Sigmoid colon (tissue), 7 donors: ENCODE data around the gene NR6A1. TPM values are rescaled to one million over a fixed set of nuclear protein-coding genes. Genes with fewer than 3 reads are reported as not detected.

ENCODE experiments used
- DNase-seq: peaks from one replicate; pipeline ENCODE4 v3.0.0-alpha.2; 2019
- H3K27ac ChIP-seq, 4 donors: fragments of 200-600 bp; sonication (generic); one replicate each; pipeline ENCODE4 v1.5.1; 2016 to 2019; ENCODE audit warnings: mild to moderate bottlenecking in 1 of 4
- H3K27me3 ChIP-seq, 3 donors: fragments of 200-600 bp; sonication (generic); one replicate each; pipeline ENCODE4 v1.5.1; 2019; ENCODE audit warnings: mild to moderate bottlenecking in 1 of 3
- H3K36me3 ChIP-seq, 4 donors: fragments of 200-600 bp; sonication (generic); one replicate each; pipeline ENCODE4 v1.5.1; 2016 to 2019
- H3K4me1 ChIP-seq, 4 donors: fragments of 200-600 bp; sonication (generic); one replicate each; pipeline ENCODE4 v1.5.1; 2017 to 2019
- H3K4me3 ChIP-seq, 4 donors: fragments of 200-600 bp; sonication (generic); one replicate each; pipeline ENCODE4 v1.5.1; 2017 to 2019; ENCODE audit warnings: mild to moderate bottlenecking in 2 of 4, moderate library complexity in 1 of 4
- H3K9me3 ChIP-seq, 4 donors: fragments of 200-600 bp in 3 of 4; sonication (generic) in 3 of 4; one replicate each; pipeline versions ENCODE4 v1.5.1 to v1.6.1; 2013 to 2019
- EP300 ChIP-seq, 4 donors: sonication (generic); formaldehyde crosslinking; IDR thresholded peaks; one replicate each; pipeline ENCODE4 v1.6.1; 2017; ENCODE audit warnings: antibody characterized with exemption in 4 of 4
- POLR2A ChIP-seq, 2 donors: fragments of 450-650 bp; IDR thresholded peaks; one replicate each; pipeline ENCODE4 v1.6.1; 2016; ENCODE audit warnings: antibody characterized with exemption in 2 of 2, mild to moderate bottlenecking in 2 of 2, moderate library complexity in 2 of 2
- POLR2AphosphoS5 ChIP-seq, 4 donors: sonication (generic); formaldehyde crosslinking; IDR thresholded peaks; one replicate each; pipeline ENCODE4 v1.6.1; 2017; ENCODE audit warnings: antibody characterized with exemption in 4 of 4
- WGBS, 2 donors: extraction: QIAGEN DNeasy Blood & Tissue Kit; methylation state at CpG; one replicate each; pipeline ENCODE4 v1.1.7; 2013; 5-methylcytosine and 5-hydroxymethylcytosine counted together
- intact Hi-C: fragments of 100-400 bp; cut with DNase I; formaldehyde crosslinking; loops from one replicate; pipeline ENCODE4 v1.15.1; 2023
- polyA plus RNA-seq, 3 donors: library from polyadenylated mRNA; stranded (reverse); fragments of 200-250 nt; gene quantifications; one replicate each; pipeline ENCODE4 v1.2.3, GENCODE V29; 2013
- total RNA-seq, 4 donors: library from RNA; depleted of rRNA; stranded (reverse); fragments of >200 nt; gene quantifications; one replicate each; pipeline ENCODE4 v1.1.0, GENCODE V29; 2016
- TF ChIP-seq, protein P1 (sequence below), 4 experiments: fragments of 450-650 bp in 3 of 4; fragments of 200-600 bp in 1 of 4; IDR thresholded peaks; one replicate each; pipeline ENCODE4 v1.5.1; 2016 to 2019; ENCODE audit warnings: antibody characterized with exemption in 4 of 4, mild to moderate bottlenecking in 3 of 4, moderate library complexity in 2 of 4
- donor health status: healthy with polysubstance abuse.
- donor health status: Bipolar disorder and iron deficiency.
- donor health status: healthy.

NR6A1 gene
- total and polyA plus RNA-seq, 7 donors, result 0.60 to 3.0 (median 1.8) TPM

DNA sequence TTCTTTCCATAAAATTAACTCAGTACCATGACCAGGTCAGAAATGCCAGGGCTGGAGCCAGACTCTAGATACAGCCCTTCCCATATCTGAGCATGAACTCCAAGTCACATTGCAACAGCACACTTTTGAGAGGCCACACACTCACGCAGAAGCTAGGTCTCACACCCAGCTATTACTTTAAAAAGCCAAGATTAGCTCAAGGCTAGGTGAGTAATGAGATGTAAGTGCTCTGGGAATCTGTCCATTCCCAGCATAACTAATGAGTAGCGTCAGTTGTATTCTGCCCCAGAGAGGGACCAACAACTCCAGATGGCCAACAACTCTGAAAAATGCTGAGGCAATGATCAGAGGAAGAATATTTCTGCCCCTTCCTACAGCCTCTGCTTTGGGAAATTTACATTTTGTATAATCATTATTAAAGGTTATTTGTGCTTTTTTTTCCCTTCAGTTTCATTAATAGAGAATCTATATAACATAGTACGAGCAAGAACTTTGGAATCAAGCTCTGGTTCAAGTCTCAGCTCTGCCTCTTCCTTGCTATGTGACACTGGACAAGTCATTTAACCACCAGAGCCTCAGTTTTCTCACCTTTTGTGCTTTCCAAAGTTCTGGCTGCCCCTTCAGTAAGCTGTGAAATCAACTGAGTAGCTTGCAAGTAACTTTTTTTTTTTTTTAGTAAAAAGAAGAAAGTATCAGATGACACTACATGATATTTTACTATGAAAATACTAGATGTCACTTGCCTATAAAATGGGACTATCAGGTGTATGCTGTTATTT lies 118.3 kb downstream of the NR6A1 start:
- 88 to 90% methylated on average over 3 of the region's 3 CpGs for WGBS, 2 donors
- Histone ChIP-seq H3K36me3 (no peaks in the 10 kb centered on the region), H3K27me3 (no peaks in the 10 kb centered on the region), H3K27ac (peak overlapping the region in 1 of 4 donors; percentile 41), H3K4me1 (peaks cover 0 to 10% (median 0%) of the 10 kb centered on the region in 4 donors), H3K4me3 (no peak overlapping the region), H3K9me3 (no peaks in the 10 kb centered on the region)
- no peak for DNase-seq
- intact Hi-C loops, result no loop called here
- TF ChIP-seq POLR2AphosphoS5 (IDR thresholded peaks at IDR 0.05) (no peak), POLR2A (IDR thresholded peaks at IDR 0.05) (no peak), EP300 (IDR thresholded peaks at IDR 0.05) (no peak)
- TF ChIP-seq, protein P1, sequence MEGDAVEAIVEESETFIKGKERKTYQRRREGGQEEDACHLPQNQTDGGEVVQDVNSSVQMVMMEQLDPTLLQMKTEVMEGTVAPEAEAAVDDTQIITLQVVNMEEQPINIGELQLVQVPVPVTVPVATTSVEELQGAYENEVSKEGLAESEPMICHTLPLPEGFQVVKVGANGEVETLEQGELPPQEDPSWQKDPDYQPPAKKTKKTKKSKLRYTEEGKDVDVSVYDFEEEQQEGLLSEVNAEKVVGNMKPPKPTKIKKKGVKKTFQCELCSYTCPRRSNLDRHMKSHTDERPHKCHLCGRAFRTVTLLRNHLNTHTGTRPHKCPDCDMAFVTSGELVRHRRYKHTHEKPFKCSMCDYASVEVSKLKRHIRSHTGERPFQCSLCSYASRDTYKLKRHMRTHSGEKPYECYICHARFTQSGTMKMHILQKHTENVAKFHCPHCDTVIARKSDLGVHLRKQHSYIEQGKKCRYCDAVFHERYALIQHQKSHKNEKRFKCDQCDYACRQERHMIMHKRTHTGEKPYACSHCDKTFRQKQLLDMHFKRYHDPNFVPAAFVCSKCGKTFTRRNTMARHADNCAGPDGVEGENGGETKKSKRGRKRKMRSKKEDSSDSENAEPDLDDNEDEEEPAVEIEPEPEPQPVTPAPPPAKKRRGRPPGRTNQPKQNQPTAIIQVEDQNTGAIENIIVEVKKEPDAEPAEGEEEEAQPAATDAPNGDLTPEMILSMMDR (IDR thresholded peaks at IDR 0.05), result no peak

DNA sequence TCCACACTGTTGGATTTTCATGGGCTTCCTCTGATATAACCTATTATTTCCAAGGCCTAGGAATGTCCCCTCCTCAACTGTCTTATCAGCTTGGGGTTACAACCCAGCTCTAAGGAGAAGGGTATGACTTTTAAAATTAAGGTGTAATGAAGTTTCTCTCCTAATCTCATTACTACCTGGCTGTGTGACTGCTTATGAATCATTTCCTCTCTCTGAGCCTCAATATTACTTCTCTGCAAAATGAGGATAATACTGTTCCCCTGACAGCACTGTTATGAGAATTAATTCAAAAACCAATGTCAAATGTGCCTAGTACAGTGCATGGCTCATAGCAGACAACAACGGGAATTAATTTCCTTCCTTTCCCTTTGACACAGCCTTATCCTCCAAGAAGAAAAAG lies 118.9 kb downstream of the NR6A1 start:
- no peak for TF ChIP-seq EP300 (IDR thresholded peaks at IDR 0.05)
- TF ChIP-seq POLR2A (IDR thresholded peaks at IDR 0.05), result no peak
- no peak for TF ChIP-seq POLR2AphosphoS5 (IDR thresholded peaks at IDR 0.05)
- TF ChIP-seq, protein P1 (IDR thresholded peaks at IDR 0.05), result no peak
- Histone ChIP-seq H3K27ac (peak overlapping the region in 1 of 4 donors; percentile 41), H3K4me1 (peaks cover 0 to 10% (median 0%) of the 10 kb centered on the region in 4 donors), H3K36me3 (no peaks in the 10 kb centered on the region), H3K4me3 (no peak overlapping the region), H3K27me3 (no peaks in the 10 kb centered on the region), H3K9me3 (no peaks in the 10 kb centered on the region)
- DNase-seq, result no peak
- WGBS, 2 donors, result 92 to 93% methylated on average over 1 of the region's 1 CpG
- intact Hi-C loops, result no loop called here

- Histone ChIP-seq H3K27me3 (no peaks in the 10 kb centered on the region), H3K4me3 (no peak overlapping the region), H3K4me1 (no peaks in the 10 kb centered on the region), H3K27ac (no peak overlapping the region), H3K36me3 (no peaks in the 10 kb centered on the region), H3K9me3 (no peaks in the 10 kb centered on the region)
- TF ChIP-seq EP300 (IDR thresholded peaks at IDR 0.05) (no peak), POLR2A (IDR thresholded peaks at IDR 0.05) (no peak), POLR2AphosphoS5 (IDR thresholded peaks at IDR 0.05) (no peak)
- TF ChIP-seq, protein P1 (IDR thresholded peaks at IDR 0.05), result no peak
- no peak for DNase-seq
- intact Hi-C loops, result no loop called here
Measured at GRCh38 chr9:124645274-124645673, 125.8 kb downstream of the NR6A1 start.

DNA sequence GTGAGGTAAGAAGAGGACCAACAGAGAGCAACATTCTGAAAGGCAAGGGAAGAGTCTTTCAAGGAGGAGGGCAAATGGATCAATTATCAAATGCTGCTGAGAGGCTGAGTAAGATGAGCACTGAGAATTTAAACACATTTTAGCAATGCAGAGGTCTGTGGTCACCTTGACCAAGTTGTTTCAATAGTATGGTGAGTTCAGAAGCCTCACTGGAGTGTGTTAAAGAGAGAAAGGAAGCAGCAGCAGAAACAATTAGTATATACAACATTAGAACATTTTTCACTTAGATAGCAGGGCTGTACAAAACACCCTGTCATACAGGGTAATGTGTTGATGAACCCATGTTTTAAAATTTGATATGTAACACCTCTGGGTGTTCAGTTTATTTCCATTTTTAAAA lies 131.5 kb downstream of the NR6A1 start:
- H3K36me3 ChIP-seq, result no peaks in the 10 kb centered on the region
- TF ChIP-seq POLR2A (IDR thresholded peaks at IDR 0.05) (no peak), EP300 (IDR thresholded peaks at IDR 0.05) (no peak), POLR2AphosphoS5 (IDR thresholded peaks at IDR 0.05) (no peak)
- TF ChIP-seq, protein P1 (IDR thresholded peaks at IDR 0.05), result no peak
- intact Hi-C loops, result no loop called here
- H3K4me1 ChIP-seq, result no peaks in the 10 kb centered on the region
- H3K27me3 ChIP-seq, result no peaks in the 10 kb centered on the region
- H3K27ac ChIP-seq, result no peak overlapping the region
- H3K9me3 ChIP-seq, result no peaks in the 10 kb centered on the region
- H3K4me3 ChIP-seq, result no peak overlapping the region
- DNase-seq, result no peak

- Histone ChIP-seq H3K27ac (no peak overlapping the region), H3K36me3 (no peaks in the 10 kb centered on the region), H3K4me3 (no peak overlapping the region), H3K9me3 (no peaks in the 10 kb centered on the region), H3K4me1 (no peaks in the 10 kb centered on the region), H3K27me3 (no peaks in the 10 kb centered on the region)
- TF ChIP-seq POLR2A (IDR thresholded peaks at IDR 0.05) (no peak), EP300 (IDR thresholded peaks at IDR 0.05) (no peak), POLR2AphosphoS5 (IDR thresholded peaks at IDR 0.05) (no peak)
- TF ChIP-seq, protein P1 (IDR thresholded peaks at IDR 0.05), result no peak
- DNase-seq, result no peak
- WGBS, 2 donors, result 91 to 93% methylated on average over 5 of the region's 5 CpGs
- intact Hi-C loops, result no loop called here
Measured at GRCh38 chr9:124635285-124635684, 135.8 kb downstream of the NR6A1 start.
